Progenitor cell of endocrine pancreas (in vitro differentiated cells): ENCODE measurements around the gene VSNL1. TPM values are rescaled to one million over a fixed set of nuclear protein-coding genes. Genes with fewer than 3 reads are reported as not detected.

ENCODE experiments used
- DNase-seq: peaks from one replicate; pipeline ENCODE4 v3.0.0; 2021; ENCODE audit warnings: low spot score; ENCODE audit not compliant: unreplicated experiment
- H3K27ac Mint-ChIP-seq: 2 replicates; pipeline ENCODE4 v1.8.0; 2021; ENCODE audit warnings: mild to moderate bottlenecking, moderate library complexity, mixed read lengths
- H3K27me3 Mint-ChIP-seq: 2 replicates; pipeline ENCODE4 v1.8.0; 2021; ENCODE audit warnings: mixed read lengths
- H3K36me3 Mint-ChIP-seq: 2 replicates; pipeline ENCODE4 v1.8.0; 2022; ENCODE audit warnings: mixed read lengths; ENCODE audit not compliant: insufficient read depth
- H3K4me1 Mint-ChIP-seq: 2 replicates; pipeline ENCODE4 v1.8.0; 2021; ENCODE audit warnings: low read depth, mixed read lengths
- H3K4me3 Mint-ChIP-seq: 2 replicates; pipeline ENCODE4 v1.8.0; 2021; ENCODE audit warnings: low read depth, mild to moderate bottlenecking, moderate library complexity, mixed read lengths
- H3K9me3 Mint-ChIP-seq: 2 replicates; pipeline ENCODE4 v1.8.0; 2021; ENCODE audit warnings: low read depth, mixed read lengths
- CTCF ChIP-seq: fragments of 200-600 bp; sonication (generic); IDR thresholded peaks from one replicate; pipeline ENCODE4 v1.5.0; 2021; ENCODE audit warnings: antibody characterized with exemption, mild to moderate bottlenecking; ENCODE audit not compliant: unreplicated experiment
- total RNA-seq: library from RNA; stranded (reverse); gene quantifications from 2 replicates; pipeline ENCODE4 v1.2.1, GENCODE V29; 2021

The VSNL1 gene
- total RNA-seq, 1 donor from 2014 or later: 1.1 TPM

GRCh38 chr2:17543131-17543660, 2.7 kb downstream of the VSNL1 start:
- Mint-ChIP-seq H3K36me3 (no peaks in the 10 kb centered on the region), H3K9me3 (no peaks in the 10 kb centered on the region), H3K27ac (no peak overlapping the region), H3K4me3 (peak overlapping the region; percentile 3), H3K27me3 (peaks cover 39% of the 10 kb centered on the region), H3K4me1 (peaks cover 23% of the 10 kb centered on the region)
- no peak for DNase-seq
- TF ChIP-seq CTCF: no peak

GRCh38 chr2:17543848-17544247, 3.4 kb downstream of the VSNL1 start:
- TF ChIP-seq CTCF: no peak
- peaks cover 20% of the 10 kb centered on the region for H3K4me1 Mint-ChIP-seq
- no peak overlapping the region for H3K27ac Mint-ChIP-seq
- no peak overlapping the region for H3K4me3 Mint-ChIP-seq
- peaks cover 36% of the 10 kb centered on the region for H3K27me3 Mint-ChIP-seq
- H3K36me3 Mint-ChIP-seq: no peaks in the 10 kb centered on the region
- no peak for DNase-seq
- no peaks in the 10 kb centered on the region for H3K9me3 Mint-ChIP-seq

GRCh38 chr2:17544256-17544655, 3.8 kb downstream of the VSNL1 start:
- no peak for DNase-seq
- H3K4me3 Mint-ChIP-seq: no peak overlapping the region
- no peak for TF ChIP-seq CTCF
- peaks cover 36% of the 10 kb centered on the region for H3K27me3 Mint-ChIP-seq
- peaks cover 20% of the 10 kb centered on the region for H3K4me1 Mint-ChIP-seq
- H3K27ac Mint-ChIP-seq: no peak overlapping the region
- H3K9me3 Mint-ChIP-seq: no peaks in the 10 kb centered on the region
- no peaks in the 10 kb centered on the region for H3K36me3 Mint-ChIP-seq

- H3K27me3 Mint-ChIP-seq: peaks cover 30% of the 10 kb centered on the region
- no peak overlapping the region for H3K4me3 Mint-ChIP-seq
- no peaks in the 10 kb centered on the region for H3K9me3 Mint-ChIP-seq
- H3K27ac Mint-ChIP-seq: no peak overlapping the region
- no peak for TF ChIP-seq CTCF
- no peaks in the 10 kb centered on the region for H3K36me3 Mint-ChIP-seq
- DNase-seq: no peak
- H3K4me1 Mint-ChIP-seq: peaks cover 15% of the 10 kb centered on the region
Measured at GRCh38 chr2:17545680-17546613, 5.5 kb downstream of the VSNL1 start.

GRCh38 chr2:17547237-17547636, 6.7 kb downstream of the VSNL1 start:
- no peak overlapping the region for H3K4me3 Mint-ChIP-seq
- peaks cover 21% of the 10 kb centered on the region for H3K27me3 Mint-ChIP-seq

More at GRCh38 chr2:17547237-17547636, 6.7 kb downstream of the VSNL1 start:
- Mint-ChIP-seq H3K9me3 (no peaks in the 10 kb centered on the region), H3K36me3 (no peaks in the 10 kb centered on the region), H3K4me1 (peaks cover 6% of the 10 kb centered on the region), H3K27ac (no peak overlapping the region)
- no peak for DNase-seq
- TF ChIP-seq CTCF: no peak
